SK-N-SH treated with all-trans-retinoic acid at 6 μM for 48 hours (cell line): ENCODE results near the gene DDOST.

Experiments
- ATAC-seq: fragments of 200-7000 bp; cut with Tn5 transposase; 3 replicates; pipeline ENCODE4 v1.9.1; 2020; ENCODE audit warnings: mild to moderate bottlenecking, moderate library complexity
- ESRRG ChIP-seq: fragments of 250-450 bp; sonication (Bioruptor Pico); IDR thresholded peaks from 2 replicates; pipeline ENCODE4 v1.6.1; 2021; ENCODE audit warnings: mild to moderate bottlenecking
- GLIS3 ChIP-seq: fragments of 250-450 bp; sonication (Bioruptor Pico); IDR thresholded peaks from 2 replicates; pipeline ENCODE4 v1.5.0; 2020; ENCODE audit warnings: mild to moderate bottlenecking, moderate library complexity
- ISL1 ChIP-seq: fragments of 250-450 bp; sonication (Bioruptor Pico); IDR thresholded peaks from 2 replicates; pipeline ENCODE4 v2.1.2; 2022; ENCODE audit warnings: mild to moderate bottlenecking, moderate library complexity
- OSR1 ChIP-seq: fragments of 250-450 bp; sonication (Bioruptor Pico); IDR thresholded peaks from 2 replicates; pipeline ENCODE4 v1.8.0; 2022; ENCODE audit warnings: moderate library complexity, mild to moderate bottlenecking, inconsistent platforms
- PPARA ChIP-seq: fragments of 250-450 bp; sonication (Bioruptor Pico); IDR thresholded peaks from 2 replicates; pipeline ENCODE4 v1.5.0; 2020; ENCODE audit warnings: mild to moderate bottlenecking, borderline replicate concordance
- RARB ChIP-seq: fragments of 250-450 bp; sonication (Bioruptor Pico); IDR thresholded peaks from 2 replicates; pipeline ENCODE4 v1.8.0; 2021; ENCODE audit warnings: mild to moderate bottlenecking, moderate library complexity
- SNAI2 ChIP-seq: fragments of 250-450 bp; sonication (Bioruptor Pico); IDR thresholded peaks from 2 replicates; pipeline ENCODE4 v1.5.0; 2020; ENCODE audit warnings: mild to moderate bottlenecking, moderate library complexity
- TOX ChIP-seq: fragments of 250-450 bp; sonication (Bioruptor Pico); IDR thresholded peaks from 2 replicates; pipeline ENCODE4 v1.8.0; 2021; ENCODE audit warnings: mild to moderate bottlenecking, moderate library complexity, borderline replicate concordance
- ZFP3 ChIP-seq: fragments of 250-450 bp; sonication (Bioruptor Pico); IDR thresholded peaks from 2 replicates; pipeline ENCODE4 v1.5.0; 2020; ENCODE audit warnings: mild to moderate bottlenecking, moderate library complexity
- ZFP30 ChIP-seq: fragments of 450-650 bp; formaldehyde crosslinking; IDR thresholded peaks from 2 replicates; pipeline ENCODE4 v1.5.0; 2022; ENCODE audit warnings: mild to moderate bottlenecking, moderate library complexity
- ZNF565 ChIP-seq: fragments of 450-650 bp; formaldehyde crosslinking; conservative IDR thresholded peaks from 2 replicates; pipeline ENCODE4 v1.5.0; 2020; ENCODE audit warnings: low read depth, mild to moderate bottlenecking, moderate library complexity
- ZNF70 ChIP-seq: fragments of 450-650 bp; formaldehyde crosslinking; IDR thresholded peaks from 2 replicates; pipeline ENCODE4 v1.5.0; 2020; ENCODE audit warnings: mild to moderate bottlenecking, moderate library complexity
- ZNF8 ChIP-seq: fragments of 450-650 bp; formaldehyde crosslinking; IDR thresholded peaks from 2 replicates; pipeline ENCODE4 v1.5.0; 2020; ENCODE audit warnings: mild to moderate bottlenecking, moderate library complexity
- TF ChIP-seq, protein P1 (sequence below): fragments of 250-450 bp; sonication (Bioruptor Pico); IDR thresholded peaks from 2 replicates; pipeline ENCODE4 v1.8.0; 2021; ENCODE audit warnings: low read depth, mild to moderate bottlenecking, moderate library complexity, borderline replicate concordance
- TF ChIP-seq, protein P2 (sequence below): fragments of 250-450 bp; sonication (Bioruptor Pico); IDR thresholded peaks from 2 replicates; pipeline ENCODE4 v1.5.0; 2020; ENCODE audit warnings: mild to moderate bottlenecking, moderate library complexity
- TF ChIP-seq, protein P3 (sequence below): fragments of 250-450 bp; sonication (Bioruptor Pico); IDR thresholded peaks from 2 replicates; pipeline ENCODE4 v1.8.0; 2020; ENCODE audit warnings: mild to moderate bottlenecking, moderate library complexity, borderline replicate concordance
- TF ChIP-seq, protein P4 (sequence below): fragments of 250-450 bp; sonication (Bioruptor Pico); IDR thresholded peaks from 2 replicates; pipeline ENCODE4 v1.5.1; 2020; ENCODE audit warnings: low read depth, mild to moderate bottlenecking, moderate library complexity

The DDOST gene

GRCh38 chr1:20684651-20685050 is 23.5 kb upstream of the DDOST start:
- no peak for ATAC-seq
- TF ChIP-seq OSR1 (CRISPR knock-in tag) (no peak), RARB (CRISPR knock-in tag) (no peak), ZNF565 (no peak), TOX (CRISPR knock-in tag) (no peak), ZNF70 (CRISPR knock-in tag) (no peak), PPARA (CRISPR knock-in tag) (no peak), ZFP3 (CRISPR knock-in tag) (no peak)
- TF ChIP-seq, protein P1, sequence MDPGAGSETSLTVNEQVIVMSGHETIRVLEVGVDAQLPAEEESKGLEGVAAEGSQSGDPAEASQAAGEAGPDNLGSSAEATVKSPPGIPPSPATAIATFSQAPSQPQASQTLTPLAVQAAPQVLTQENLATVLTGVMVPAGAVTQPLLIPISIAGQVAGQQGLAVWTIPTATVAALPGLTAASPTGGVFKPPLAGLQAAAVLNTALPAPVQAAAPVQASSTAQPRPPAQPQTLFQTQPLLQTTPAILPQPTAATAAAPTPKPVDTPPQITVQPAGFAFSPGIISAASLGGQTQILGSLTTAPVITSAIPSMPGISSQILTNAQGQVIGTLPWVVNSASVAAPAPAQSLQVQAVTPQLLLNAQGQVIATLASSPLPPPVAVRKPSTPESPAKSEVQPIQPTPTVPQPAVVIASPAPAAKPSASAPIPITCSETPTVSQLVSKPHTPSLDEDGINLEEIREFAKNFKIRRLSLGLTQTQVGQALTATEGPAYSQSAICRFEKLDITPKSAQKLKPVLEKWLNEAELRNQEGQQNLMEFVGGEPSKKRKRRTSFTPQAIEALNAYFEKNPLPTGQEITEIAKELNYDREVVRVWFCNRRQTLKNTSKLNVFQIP (CRISPR knock-in tag) = no peak
- TF ChIP-seq, protein P2, sequence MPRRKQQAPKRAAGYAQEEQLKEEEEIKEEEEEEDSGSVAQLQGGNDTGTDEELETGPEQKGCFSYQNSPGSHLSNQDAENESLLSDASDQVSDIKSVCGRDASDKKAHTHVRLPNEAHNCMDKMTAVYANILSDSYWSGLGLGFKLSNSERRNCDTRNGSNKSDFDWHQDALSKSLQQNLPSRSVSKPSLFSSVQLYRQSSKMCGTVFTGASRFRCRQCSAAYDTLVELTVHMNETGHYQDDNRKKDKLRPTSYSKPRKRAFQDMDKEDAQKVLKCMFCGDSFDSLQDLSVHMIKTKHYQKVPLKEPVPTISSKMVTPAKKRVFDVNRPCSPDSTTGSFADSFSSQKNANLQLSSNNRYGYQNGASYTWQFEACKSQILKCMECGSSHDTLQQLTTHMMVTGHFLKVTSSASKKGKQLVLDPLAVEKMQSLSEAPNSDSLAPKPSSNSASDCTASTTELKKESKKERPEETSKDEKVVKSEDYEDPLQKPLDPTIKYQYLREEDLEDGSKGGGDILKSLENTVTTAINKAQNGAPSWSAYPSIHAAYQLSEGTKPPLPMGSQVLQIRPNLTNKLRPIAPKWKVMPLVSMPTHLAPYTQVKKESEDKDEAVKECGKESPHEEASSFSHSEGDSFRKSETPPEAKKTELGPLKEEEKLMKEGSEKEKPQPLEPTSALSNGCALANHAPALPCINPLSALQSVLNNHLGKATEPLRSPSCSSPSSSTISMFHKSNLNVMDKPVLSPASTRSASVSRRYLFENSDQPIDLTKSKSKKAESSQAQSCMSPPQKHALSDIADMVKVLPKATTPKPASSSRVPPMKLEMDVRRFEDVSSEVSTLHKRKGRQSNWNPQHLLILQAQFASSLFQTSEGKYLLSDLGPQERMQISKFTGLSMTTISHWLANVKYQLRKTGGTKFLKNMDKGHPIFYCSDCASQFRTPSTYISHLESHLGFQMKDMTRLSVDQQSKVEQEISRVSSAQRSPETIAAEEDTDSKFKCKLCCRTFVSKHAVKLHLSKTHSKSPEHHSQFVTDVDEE (CRISPR knock-in tag) = no peak

GRCh38 chr1:20684050-20684620 is 23.0 kb upstream of the DDOST start:
- no peak for ATAC-seq
- TF ChIP-seq GLIS3 (no peak), ESRRG (CRISPR knock-in tag) (no peak), ZNF565 (no peak), TOX (CRISPR knock-in tag) (no peak), RARB (CRISPR knock-in tag) (no peak), ISL1 (CRISPR knock-in tag) (no peak), ZFP30 (no peak), PPARA (CRISPR knock-in tag) (no peak)
- TF ChIP-seq, protein P3, sequence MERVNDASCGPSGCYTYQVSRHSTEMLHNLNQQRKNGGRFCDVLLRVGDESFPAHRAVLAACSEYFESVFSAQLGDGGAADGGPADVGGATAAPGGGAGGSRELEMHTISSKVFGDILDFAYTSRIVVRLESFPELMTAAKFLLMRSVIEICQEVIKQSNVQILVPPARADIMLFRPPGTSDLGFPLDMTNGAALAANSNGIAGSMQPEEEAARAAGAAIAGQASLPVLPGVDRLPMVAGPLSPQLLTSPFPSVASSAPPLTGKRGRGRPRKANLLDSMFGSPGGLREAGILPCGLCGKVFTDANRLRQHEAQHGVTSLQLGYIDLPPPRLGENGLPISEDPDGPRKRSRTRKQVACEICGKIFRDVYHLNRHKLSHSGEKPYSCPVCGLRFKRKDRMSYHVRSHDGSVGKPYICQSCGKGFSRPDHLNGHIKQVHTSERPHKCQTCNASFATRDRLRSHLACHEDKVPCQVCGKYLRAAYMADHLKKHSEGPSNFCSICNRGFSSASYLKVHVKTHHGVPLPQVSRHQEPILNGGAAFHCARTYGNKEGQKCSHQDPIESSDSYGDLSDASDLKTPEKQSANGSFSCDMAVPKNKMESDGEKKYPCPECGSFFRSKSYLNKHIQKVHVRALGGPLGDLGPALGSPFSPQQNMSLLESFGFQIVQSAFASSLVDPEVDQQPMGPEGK = no peak

DNA sequence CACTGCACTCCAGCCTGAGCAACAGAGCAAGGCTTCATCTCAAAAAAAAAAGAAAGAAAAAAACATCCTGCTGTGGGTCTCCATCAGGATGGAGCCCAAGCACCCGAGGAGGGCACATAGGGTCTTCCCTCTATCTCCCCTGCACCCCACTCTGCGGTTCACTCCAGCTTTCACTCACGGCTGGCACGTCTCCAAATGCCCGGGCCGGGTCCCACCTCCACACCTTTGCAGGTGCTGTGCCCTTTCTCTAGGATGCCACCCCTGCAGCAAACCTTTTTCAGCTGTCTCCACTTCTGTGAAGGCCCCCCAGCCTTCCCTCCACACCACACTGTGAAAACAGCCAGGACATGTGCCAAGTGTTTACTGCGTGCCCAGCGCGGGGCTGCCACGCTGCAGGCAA is 22.4 kb upstream of the DDOST start:
- no peak for ATAC-seq

More for the DNA sequence above, 22.4 kb upstream of the DDOST start:
- TF ChIP-seq, protein P4, sequence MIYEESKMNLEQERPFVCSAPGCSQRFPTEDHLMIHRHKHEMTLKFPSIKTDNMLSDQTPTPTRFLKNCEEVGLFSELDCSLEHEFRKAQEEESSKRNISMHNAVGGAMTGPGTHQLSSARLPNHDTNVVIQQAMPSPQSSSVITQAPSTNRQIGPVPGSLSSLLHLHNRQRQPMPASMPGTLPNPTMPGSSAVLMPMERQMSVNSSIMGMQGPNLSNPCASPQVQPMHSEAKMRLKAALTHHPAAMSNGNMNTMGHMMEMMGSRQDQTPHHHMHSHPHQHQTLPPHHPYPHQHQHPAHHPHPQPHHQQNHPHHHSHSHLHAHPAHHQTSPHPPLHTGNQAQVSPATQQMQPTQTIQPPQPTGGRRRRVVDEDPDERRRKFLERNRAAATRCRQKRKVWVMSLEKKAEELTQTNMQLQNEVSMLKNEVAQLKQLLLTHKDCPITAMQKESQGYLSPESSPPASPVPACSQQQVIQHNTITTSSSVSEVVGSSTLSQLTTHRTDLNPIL (CRISPR knock-in tag) = no peak
- TF ChIP-seq ZNF565 (no peak), PPARA (CRISPR knock-in tag) (no peak), ZFP3 (CRISPR knock-in tag) (no peak), OSR1 (CRISPR knock-in tag) (no peak), SNAI2 (CRISPR knock-in tag) (no peak), ZNF8 (CRISPR knock-in tag) (no peak)
- TF ChIP-seq, protein P3 = no peak
